GM21390 (cell line): ENCODE results near the gene WDR20.
"Not testable (repeated sequence)": the region's sequence is repeated elsewhere in the genome, so short reads cannot be mapped to it uniquely, and the experiment has no call there.

Source experiments
- ATAC-seq: cut with Tn5 transposase; IDR thresholded peaks from one replicate; pipeline ENCODE4 v1.9.1; 2021; ENCODE audit not compliant: unreplicated experiment

The WDR20 gene

GRCh38 chr14:102131741-102132140, 8.0 kb upstream of the WDR20 start:
- no peak for ATAC-seq

GRCh38 chr14:102134021-102134420, 5.7 kb upstream of the WDR20 start:
- ATAC-seq: not testable (repeated sequence)

DNA sequence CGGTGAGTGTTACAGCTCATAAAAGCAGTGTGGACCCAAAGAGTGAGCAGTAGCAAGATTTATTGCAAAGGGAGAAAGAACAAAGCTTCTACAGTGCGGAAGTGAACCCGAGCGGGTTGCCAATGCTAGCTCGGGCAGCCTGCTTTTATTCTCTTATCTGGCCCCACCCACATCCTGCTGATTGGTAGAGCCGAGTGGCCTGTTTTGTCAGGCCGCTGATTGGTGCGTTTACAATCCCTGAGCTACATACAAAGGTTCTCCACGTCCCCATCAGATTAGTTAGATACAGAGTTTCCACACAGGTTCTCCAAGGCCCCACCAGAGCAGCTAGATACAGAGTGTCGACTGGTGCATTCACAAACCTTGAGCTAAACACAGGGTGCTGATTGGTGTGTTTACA, 5.0 kb upstream of the WDR20 start:
- ATAC-seq: not testable (repeated sequence)

- not testable (repeated sequence) for ATAC-seq
These were observed 4.2 kb upstream of the WDR20 start for GRCh38 chr14:102135456-102135855.

DNA sequence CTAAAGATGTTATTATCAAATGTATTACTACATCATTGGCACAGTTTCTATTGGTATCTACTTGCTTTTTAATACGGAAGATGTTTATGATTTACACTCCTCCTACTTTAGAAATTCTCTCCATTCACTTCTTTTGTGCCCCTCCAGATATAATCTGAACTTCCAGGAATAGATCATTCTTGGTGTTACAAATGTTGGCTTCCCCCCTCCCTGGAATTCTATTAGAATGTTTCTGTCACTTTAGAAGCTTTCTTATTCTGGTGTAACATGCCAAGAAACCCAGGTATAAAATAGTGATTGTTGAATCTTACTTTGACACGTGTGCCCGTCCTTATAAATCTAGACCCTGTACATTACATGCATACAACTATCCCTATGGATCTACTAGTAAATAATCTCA, 1.2 kb upstream of the WDR20 start:
- no peak for ATAC-seq

DNA sequence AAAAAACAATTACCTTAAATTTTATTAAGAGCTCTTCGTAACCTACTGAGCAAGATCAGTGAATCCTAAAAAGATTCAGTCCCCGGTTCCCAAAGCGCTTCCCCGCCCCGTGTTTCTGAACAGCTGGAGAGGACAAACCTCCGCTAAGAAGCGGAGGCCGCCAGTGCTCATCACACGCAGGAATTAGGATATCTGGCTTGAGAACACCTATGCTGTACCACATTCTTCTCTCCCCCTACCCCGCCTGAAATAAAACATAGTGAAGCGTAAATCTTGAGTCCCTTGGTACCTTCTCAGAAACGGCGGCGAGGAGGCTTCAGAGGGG, 774 bp upstream of the WDR20 start:
- no peak for ATAC-seq

DNA sequence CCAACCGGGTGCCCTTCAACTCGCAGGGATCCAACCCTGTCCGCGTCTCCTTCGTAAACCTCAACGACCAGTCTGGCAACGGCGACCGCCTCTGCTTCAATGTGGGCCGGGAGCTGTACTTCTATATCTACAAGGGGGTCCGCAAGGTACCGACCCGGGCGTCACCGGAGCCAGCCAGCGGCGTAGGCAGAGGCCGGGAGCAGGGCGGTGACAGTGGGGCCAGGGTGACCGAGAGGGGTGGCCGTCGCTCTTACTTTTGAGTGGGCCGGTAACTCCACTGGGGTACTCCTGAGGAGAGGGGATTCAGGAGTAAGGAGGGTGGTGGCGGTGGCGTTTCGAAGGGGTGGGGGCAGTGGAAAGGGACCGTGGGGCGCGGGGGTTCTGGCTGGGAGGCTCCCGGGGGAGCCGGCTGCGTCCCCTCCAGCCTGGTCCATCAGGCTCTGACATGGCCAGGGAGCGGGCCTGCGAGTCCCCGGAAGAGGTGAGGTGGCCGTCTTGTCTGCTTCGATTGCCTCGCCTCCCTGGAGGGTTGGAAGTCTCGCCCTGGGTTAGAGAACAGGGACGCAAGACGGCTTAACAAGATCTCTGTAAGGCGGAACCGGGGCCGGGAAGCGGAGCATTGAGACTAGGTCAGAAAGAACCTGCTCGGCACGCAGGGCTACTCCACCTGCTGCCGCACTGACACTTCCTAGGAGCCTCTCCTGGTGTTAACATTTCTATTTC, 491 bp downstream of the WDR20 start:
- peak; percentile 18 for ATAC-seq

GRCh38 chr14:102140750-102141145, 1.1 kb downstream of the WDR20 start:
- ATAC-seq: no peak

DNA sequence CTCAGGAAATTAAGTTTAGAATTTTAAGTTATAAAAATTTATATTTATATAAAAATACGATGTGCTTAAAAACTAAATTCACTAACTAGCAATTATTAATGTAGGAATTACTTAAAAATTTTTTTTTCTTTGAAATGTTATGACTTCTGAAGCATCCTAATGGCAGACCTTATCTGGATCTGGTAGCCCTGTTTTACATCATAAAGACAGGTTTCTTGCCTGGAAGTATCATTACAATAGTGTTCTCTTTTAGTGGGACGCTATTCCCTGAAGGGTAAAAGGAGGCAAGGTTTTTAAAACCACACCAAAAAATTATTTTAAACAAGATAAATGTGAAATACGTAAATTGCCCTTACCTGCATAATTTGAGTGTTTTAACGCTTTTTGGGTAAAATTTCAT, 2.1 kb downstream of the WDR20 start:
- ATAC-seq: no peak

- ATAC-seq: no peak
These were observed 5.2 kb downstream of the WDR20 start for GRCh38 chr14:102144914-102145313.

DNA sequence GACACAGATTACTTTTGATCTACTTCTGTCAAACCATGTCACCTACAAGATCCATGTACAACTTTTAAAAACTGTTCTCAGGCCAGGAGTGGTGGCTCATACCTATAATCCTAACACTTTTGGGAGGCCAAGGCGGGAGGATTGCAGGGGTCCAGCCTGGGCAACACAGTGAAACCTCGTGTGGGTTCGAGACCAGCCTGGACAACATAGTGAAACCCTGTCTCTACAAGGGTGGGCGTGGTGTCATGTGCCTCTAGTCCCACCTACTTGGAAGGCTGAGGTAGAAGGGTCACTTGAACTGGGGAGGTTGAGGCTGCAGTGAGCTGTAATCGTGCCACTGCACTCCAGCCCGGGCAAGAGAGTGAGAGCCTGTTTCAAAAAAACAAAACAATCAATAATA, 5.7 kb downstream of the WDR20 start:
- no peak for ATAC-seq

- ATAC-seq: no peak
These were observed 6.7 kb downstream of the WDR20 start for GRCh38 chr14:102146423-102146822.

DNA sequence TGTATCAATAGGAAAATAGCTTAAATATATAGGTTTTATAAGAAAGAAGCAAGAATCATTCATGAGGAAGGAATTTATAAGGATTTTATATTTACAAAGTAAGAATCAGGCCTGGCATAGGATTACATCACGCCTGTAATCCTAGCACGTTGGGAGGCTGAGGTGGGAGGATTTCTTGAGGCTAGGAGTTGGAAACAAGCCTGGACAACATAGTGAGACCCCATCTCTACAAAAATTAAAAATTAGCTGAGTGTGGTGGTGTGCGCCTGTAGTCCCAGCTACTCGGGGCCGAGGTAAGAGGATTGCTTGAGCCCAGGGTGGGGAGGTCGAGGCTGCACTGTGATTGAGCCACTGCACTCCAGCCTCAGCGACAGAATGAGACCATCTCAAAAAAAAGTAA, 10.4 kb downstream of the WDR20 start:
- ATAC-seq: no peak

- no peak for ATAC-seq
These were observed 11.0 kb downstream of the WDR20 start for GRCh38 chr14:102150744-102151143.

- ATAC-seq: not testable (repeated sequence)
These were observed 11.7 kb downstream of the WDR20 start for GRCh38 chr14:102151411-102151810.

- ATAC-seq: no peak
These were observed 14.4 kb downstream of the WDR20 start for GRCh38 chr14:102154121-102154520.

DNA sequence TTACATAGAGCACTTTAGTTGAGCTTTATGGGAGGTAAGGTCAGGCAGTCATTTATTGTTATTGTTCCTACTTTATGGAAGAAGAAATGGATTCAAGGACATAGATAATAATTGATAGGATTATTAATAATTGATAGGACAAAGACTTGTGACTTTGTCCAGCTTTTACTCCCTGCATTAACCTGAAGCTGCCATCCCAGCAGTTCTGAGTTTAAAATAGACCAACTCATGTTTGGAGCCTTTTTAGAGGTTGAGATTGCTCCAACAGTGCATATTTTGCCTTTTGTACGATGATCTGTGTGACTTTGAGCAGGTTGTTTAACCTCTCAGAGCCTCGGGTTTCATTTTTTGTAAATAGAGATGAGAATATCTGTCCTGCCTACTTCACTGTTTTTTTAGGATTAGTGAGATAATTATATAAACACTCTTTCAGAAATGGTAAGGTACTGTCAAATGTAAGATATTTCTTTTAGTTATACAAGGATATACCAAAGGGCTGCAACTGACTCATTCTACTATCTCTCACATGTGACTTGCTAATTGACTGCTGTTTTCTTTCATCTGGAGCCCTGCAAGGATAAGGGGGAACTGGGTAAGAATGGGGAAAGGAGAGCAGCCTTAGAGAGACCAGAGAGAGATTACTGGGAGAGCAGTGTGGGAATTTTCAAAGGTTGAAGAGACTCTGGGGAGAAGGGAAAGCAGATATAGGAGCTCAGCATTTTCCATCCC, 15.3 kb downstream of the WDR20 start:
- no peak for ATAC-seq

- ATAC-seq: no peak
These were observed 17.6 kb downstream of the WDR20 start for GRCh38 chr14:102157346-102157745.

DNA sequence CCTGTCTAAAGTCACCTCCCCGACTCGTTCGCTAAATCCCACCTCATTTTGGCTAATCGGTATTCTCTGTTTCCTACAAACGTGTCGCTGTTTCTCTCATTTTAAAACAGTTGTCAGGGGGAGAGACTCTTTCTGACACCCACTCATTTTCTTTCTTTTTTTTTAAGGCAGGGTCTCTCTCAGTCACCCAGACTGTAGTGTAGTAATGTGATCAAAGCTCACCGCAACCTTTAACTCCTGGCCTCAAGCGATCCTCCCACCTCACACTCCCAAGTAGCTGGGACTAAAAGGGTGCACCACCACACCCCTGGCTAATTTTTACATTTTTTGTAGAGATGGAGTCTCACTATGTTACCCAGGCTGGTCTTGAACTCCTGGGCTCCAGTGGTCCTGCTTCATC, 19.1 kb downstream of the WDR20 start:
- ATAC-seq: no peak

GRCh38 chr14:102159841-102160240, 20.1 kb downstream of the WDR20 start:
- ATAC-seq: no peak

DNA sequence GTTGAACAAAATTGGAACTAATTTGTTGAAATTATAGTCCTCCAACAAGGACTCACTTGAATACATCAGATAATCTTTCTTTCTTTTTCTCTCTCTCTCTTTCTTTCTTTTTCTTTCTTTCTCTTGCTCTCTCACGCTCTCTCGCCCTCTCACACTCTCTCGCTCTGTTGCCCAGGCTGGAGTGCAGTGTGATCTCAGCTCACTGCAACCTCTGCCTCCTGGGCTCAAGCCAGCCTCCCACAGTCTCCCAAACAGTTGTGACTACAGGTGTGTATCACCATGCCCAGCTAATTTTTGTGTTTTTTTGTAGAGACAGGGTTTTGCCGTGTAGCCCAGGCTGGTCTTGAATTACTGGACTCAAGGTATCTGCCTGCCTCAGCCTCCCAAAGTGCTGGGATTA, 22.8 kb downstream of the WDR20 start:
- no peak for ATAC-seq

- no peak for ATAC-seq
These were observed 24.5 kb downstream of the WDR20 start for GRCh38 chr14:102164241-102164641.

- no peak for ATAC-seq
These were observed 25.3 kb downstream of the WDR20 start for GRCh38 chr14:102164965-102165364.
